GM12878 (cell line): ENCODE measurements around the gene RAB7B. TPM values are rescaled to one million over a fixed set of nuclear protein-coding genes. Genes with fewer than 3 reads are reported as not detected.

Experiments
- ATAC-seq: fragments of 200-7000 bp; cut with Tn5 transposase; 3 replicates; pipeline ENCODE4 v1.9.1; 2020; ENCODE audit warnings: mild to moderate bottlenecking, moderate library complexity
- BruUV-seq: library from RNA; stranded (reverse); fragments of 400-500 nt; replicated peaks from 2 replicates; lab custom pipeline; 2021; lab: Mats Ljungman, UMichigan
- CTCF ChIA-PET: fragments of 300-600 bp; sonication (Branson Sonifier 250); formaldehyde crosslinking; extraction: SDS; loops from one replicate; lab custom pipeline; 2021; ENCODE audit warnings: inconsistent platforms; lab: Yijun Ruan, JAX
- POLR2A ChIA-PET: fragments of 350-600 bp; formaldehyde crosslinking; extraction: SDS; loops from one replicate; lab custom pipeline; 2021; ENCODE audit warnings: inconsistent platforms; lab: Charles Lee
- RAD21 ChIA-PET: fragments of 300-600 bp; sonication (Branson Sonifier 250); formaldehyde crosslinking; loops from one replicate; lab custom pipeline; 2023; ENCODE audit warnings: antibody characterized with exemption; ENCODE audit not compliant: unreplicated experiment; lab: Charles Lee
- SMC1A ChIA-PET: fragments of 300-600 bp; sonication (Branson Sonifier 250); formaldehyde crosslinking; loops from one replicate; lab custom pipeline; 2023; ENCODE audit not compliant: unreplicated experiment, uncharacterized antibody; lab: Charles Lee
- DNase-seq: peaks from one replicate; pipeline ENCODE4 v3.0.0-alpha.2; 2011; ENCODE audit warnings: low read depth, low spot score
- FAIRE-seq: peaks from 3 replicates; lab custom pipeline; 2011; peaks lifted over from hg19 to GRCh38; lab: Jason Lieb, UNC
- H2AFZ ChIP-seq: 2 replicates; pipeline ENCODE4 v1.6.0; 2011; ENCODE audit warnings: low read depth, low read length, control low read depth; ENCODE audit not compliant: control insufficient read depth
- H3K27ac ChIP-seq: 2 replicates; pipeline ENCODE4 v1.5.1; 2011; ENCODE audit warnings: control low read depth; ENCODE audit not compliant: control insufficient read depth, insufficient read depth
- H3K27me3 ChIP-seq, 2 experiments: replicated peaks in 1 of 2; 2 replicates each; pipeline versions ENCODE4 v1.6.0 to v1.6.1; 2011; ENCODE audit warnings: low read length in 1 of 2; ENCODE audit not compliant: control insufficient read depth in 2 of 2, insufficient read depth in 2 of 2
- H3K36me3 ChIP-seq, 2 experiments: 2 replicates each; pipeline ENCODE4 v1.5.1; 2011; ENCODE audit warnings: low read length in 1 of 2; ENCODE audit not compliant: control insufficient read depth in 2 of 2, insufficient read depth in 2 of 2
- H3K4me1 ChIP-seq: 2 replicates; pipeline ENCODE4 v1.6.1; 2011; ENCODE audit warnings: mild to moderate bottlenecking, low read length, moderate library complexity, mixed read lengths; ENCODE audit not compliant: control insufficient read depth, insufficient read depth
- H3K4me2 ChIP-seq: 2 replicates; pipeline ENCODE4 v1.6.0; 2011; ENCODE audit warnings: control low read depth; ENCODE audit not compliant: control insufficient read depth, insufficient read depth
- H3K4me3 ChIP-seq: fragments of 200-600 bp; sonication (generic); 2 replicates; pipeline ENCODE4 v1.5.1; 2016
- H3K79me2 ChIP-seq: 2 replicates; pipeline ENCODE4 v1.6.0; 2011; ENCODE audit warnings: low read length; ENCODE audit not compliant: control insufficient read depth, insufficient read depth
- H3K9ac ChIP-seq: 2 replicates; pipeline ENCODE4 v1.8.0; 2011; ENCODE audit warnings: low read length, control low read depth, mixed read lengths; ENCODE audit not compliant: control insufficient read depth, insufficient read depth
- H3K9me3 ChIP-seq: replicated peaks from 3 replicates; pipeline ENCODE4 v1.5.1; 2011; ENCODE audit warnings: mild to moderate bottlenecking, low read length; ENCODE audit not compliant: control insufficient read depth, insufficient read depth
- H4K20me1 ChIP-seq: 2 replicates; pipeline ENCODE4 v1.6.0; 2011; ENCODE audit not compliant: control insufficient read depth, insufficient read depth
- ASH2L ChIP-seq: fragments of 300-600, 200-600 bp; sonication (generic); IDR thresholded peaks from 2 replicates; pipeline ENCODE4 v1.6.1; 2017; ENCODE audit warnings: low read depth, mild to moderate bottlenecking, borderline replicate concordance
- E4F1 ChIP-seq: fragments of 450-650 bp; IDR thresholded peaks from 2 replicates; pipeline ENCODE4 v1.6.1; 2018; ENCODE audit warnings: borderline replicate concordance, mild to moderate bottlenecking; ENCODE audit not compliant: partially characterized antibody
- IKZF1 ChIP-seq: fragments of 450-650 bp; conservative IDR thresholded peaks from 2 replicates; pipeline ENCODE4 v1.6.1; 2017; ENCODE audit warnings: antibody characterized with exemption, mild to moderate bottlenecking
- KAT2A ChIP-seq: conservative IDR thresholded peaks from 2 replicates; pipeline ENCODE4 v1.6.1; 2011; ENCODE audit warnings: low read depth, low read length; ENCODE audit not compliant: control insufficient read depth
- SMARCA5 ChIP-seq: fragments of 450-650 bp; IDR thresholded peaks from 2 replicates; pipeline ENCODE4 v1.6.1; 2017; ENCODE audit warnings: mild to moderate bottlenecking
- WGBS: methylation state at CpG from one replicate; pipeline ENCODE4 v1.1.6; 2016; ENCODE audit warnings: low lambda C conversion rate; ENCODE audit not compliant: insufficient replicate concordance, insufficient coverage; ENCODE audit errors: missing lambda C conversion rate; 5-methylcytosine and 5-hydroxymethylcytosine counted together
- in situ Hi-C: fragments of 300-500 bp; cut with MboI; formaldehyde crosslinking; loops from 9 replicates; pipeline ENCODE4 v1.14.3; 2018; ENCODE audit warnings: mixed read lengths
- intact Hi-C: fragments of 100-400 bp; cut with micrococcal nuclease; formaldehyde crosslinking; loops from one replicate; pipeline ENCODE4 v1.14.2; 2022; ENCODE audit not compliant: unreplicated experiment
- polyA plus RNA-seq, 11 experiments: library from polyadenylated mRNA; depleted of rRNA in 4 of 11; unstranded in 6 of 11; stranded (reverse) in 5 of 11; fragments of >200 nt; fragmentation: Nextera tagmentation in 4 of 11; fragmentation: Illumina TruSeq in 1 of 11; extraction: Ambion mirVana in 4 of 11; extraction: Trizol in 1 of 11; gene quantifications; 1 replicate in 1 of 11; 2 replicates in 10 of 11; pipeline versions ENCODE4 v1.2.1 to v1.2.3, GENCODE V29; 2011 to 2016; ENCODE audit warnings: inconsistent platforms in 2 of 11, missing spikeins in 2 of 11, low read depth in 1 of 11
- total RNA-seq, 4 experiments: library from RNA; depleted of rRNA in 3 of 4; stranded (reverse); fragments of >200 nt in 3 of 4; fragmentation: Illumina TruSeq in 1 of 4; extraction: Trizol in 1 of 4; gene quantifications; 2 replicates each; pipeline versions ENCODE4 v1.2.1 to v1.2.3, GENCODE V29; 2013 to 2021
- TF ChIP-seq, protein P1 (sequence below), 3 experiments: IDR thresholded peaks in 2 of 3; conservative IDR thresholded peaks in 1 of 3; 2 replicates each; pipeline ENCODE4 v1.5.1; 2011; ENCODE audit warnings: low read depth in 3 of 3, low read length in 3 of 3, mild to moderate bottlenecking in 3 of 3, control low read depth in 2 of 3, moderate library complexity in 2 of 3, inconsistent platforms in 1 of 3, mixed read lengths in 1 of 3; ENCODE audit not compliant: control insufficient read depth in 2 of 3, insufficient read depth in 1 of 3; ENCODE audit errors: extremely low read depth in 1 of 3

RAB7B gene
- total and polyA plus RNA-seq, 10 of the 15 experiments (the other 5 are each of a cell fraction or from before 2014, with no cell fraction given): 0.09 TPM; not detected in 9

DNA sequence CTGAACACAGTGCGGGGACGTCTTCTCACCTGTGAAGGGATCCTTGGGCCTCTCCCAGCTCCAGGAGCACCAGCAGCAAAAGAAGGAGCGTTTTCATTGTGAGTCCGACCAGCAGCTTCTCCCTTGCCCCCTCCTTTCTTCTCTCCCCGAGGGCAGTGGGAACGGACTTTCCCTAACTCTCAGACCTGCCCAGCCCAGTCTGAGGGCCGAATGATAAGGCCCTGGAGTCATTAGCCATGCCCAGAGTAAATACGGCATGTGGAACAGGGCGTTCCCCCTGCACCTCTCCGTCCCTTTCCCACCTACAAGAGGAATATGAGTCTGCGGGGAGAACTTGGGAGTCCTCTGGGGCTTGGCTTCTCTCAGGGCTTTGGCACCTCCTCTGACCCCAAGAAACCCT lies 20.5 kb upstream of the RAB7B start, which contains the start of gene CTSE:
TSS of gene CTSE (minus strand) at position 201 of the 400 bp plus-strand sequence. CDS start at position 97, 104 bp downstream.
- RAD21 ChIA-PET: interaction anchor here (1.1 to 1.4 kb wide), 2 partner anchors 34 to 82 kb away, joined by 3 to 4 read pairs; no protein-coding TSS in a partner anchor
- H3K79me2 ChIP-seq: no peaks in the 10 kb centered on the region
- no peak within 1 kb of the TSS for H3K27ac ChIP-seq
- no peaks in the 10 kb centered on the region for H3K36me3 ChIP-seq
- H3K9me3 ChIP-seq: no peaks in the 10 kb centered on the region; the same call in 2 of the 3 replicates
- H3K27me3 ChIP-seq: peaks cover 0 to 5% of the 10 kb centered on the region in 2 experiments; a peak in 2 of 4 replicates
- DNase-seq: no peak
- H2AFZ ChIP-seq: no peak within 1 kb of the TSS
- H3K9ac ChIP-seq: no peak within 1 kb of the TSS
- H3K4me3 ChIP-seq: no peak within 1 kb of the TSS
- intact Hi-C loops (no loop called here), in situ Hi-C loops (no loop called here)
- H4K20me1 ChIP-seq: no peaks in the 10 kb centered on the region
- FAIRE-seq: no peak
- H3K4me1 ChIP-seq: no peaks in the 10 kb centered on the region
- WGBS: 53% methylated on average over 11 of the region's 11 CpGs
- POLR2A ChIA-PET: no interaction called here
- no peak within 1 kb of the TSS for H3K4me2 ChIP-seq
- TF ChIP-seq ASH2L (no peak), KAT2A (no peak)
- CTCF ChIA-PET: no interaction called here
- SMC1A ChIA-PET: interaction anchor here (1.6 kb wide), 1 partner anchor 46 kb away, joined by 4 read pairs; no protein-coding TSS in a partner anchor
- ATAC-seq: no peak
- BruUV-seq: no TSS peak

GRCh38 chr1:206022766-206023165 lies 19.6 kb upstream of the RAB7B start:
- ChIA-PET RAD21 (interaction anchor here (1.1 kb wide), 1 partner anchor 33 kb away, joined by 3 read pairs; no protein-coding TSS in a partner anchor), POLR2A (interaction anchor here (0.5 kb wide), 1 partner anchor 21 kb away, joined by 3 read pairs; no protein-coding TSS in a partner anchor), SMC1A (interaction anchor here (1.6 kb wide), 1 partner anchor 45 kb away, joined by 4 read pairs; no protein-coding TSS in a partner anchor), CTCF (no interaction called here)
- intact Hi-C loops (no loop called here), in situ Hi-C loops (no loop called here)
- 57% methylated on average over 7 of the region's 7 CpGs for WGBS
- Histone ChIP-seq H3K4me1 (no peaks in the 10 kb centered on the region), H2AFZ (no peak overlapping the region), H3K9ac (no peak overlapping the region), H3K4me3 (no peak overlapping the region), H3K27ac (no peak overlapping the region), H3K36me3 (no peaks in the 10 kb centered on the region), H3K9me3 (no peaks in the 10 kb centered on the region; the same call in 2 of the 3 replicates), H4K20me1 (no peaks in the 10 kb centered on the region), H3K4me2 (no peak overlapping the region), H3K27me3 (peaks cover 0 to 5% of the 10 kb centered on the region in 2 experiments; a peak in 2 of 4 replicates), H3K79me2 (no peaks in the 10 kb centered on the region)
- ATAC-seq (no peak), DNase-seq (no peak), FAIRE-seq (no peak)
- BruUV-seq: no TSS peak
- TF ChIP-seq IKZF1 (no peak), SMARCA5 (no peak), E4F1 (no peak)
- TF ChIP-seq, protein P1, sequence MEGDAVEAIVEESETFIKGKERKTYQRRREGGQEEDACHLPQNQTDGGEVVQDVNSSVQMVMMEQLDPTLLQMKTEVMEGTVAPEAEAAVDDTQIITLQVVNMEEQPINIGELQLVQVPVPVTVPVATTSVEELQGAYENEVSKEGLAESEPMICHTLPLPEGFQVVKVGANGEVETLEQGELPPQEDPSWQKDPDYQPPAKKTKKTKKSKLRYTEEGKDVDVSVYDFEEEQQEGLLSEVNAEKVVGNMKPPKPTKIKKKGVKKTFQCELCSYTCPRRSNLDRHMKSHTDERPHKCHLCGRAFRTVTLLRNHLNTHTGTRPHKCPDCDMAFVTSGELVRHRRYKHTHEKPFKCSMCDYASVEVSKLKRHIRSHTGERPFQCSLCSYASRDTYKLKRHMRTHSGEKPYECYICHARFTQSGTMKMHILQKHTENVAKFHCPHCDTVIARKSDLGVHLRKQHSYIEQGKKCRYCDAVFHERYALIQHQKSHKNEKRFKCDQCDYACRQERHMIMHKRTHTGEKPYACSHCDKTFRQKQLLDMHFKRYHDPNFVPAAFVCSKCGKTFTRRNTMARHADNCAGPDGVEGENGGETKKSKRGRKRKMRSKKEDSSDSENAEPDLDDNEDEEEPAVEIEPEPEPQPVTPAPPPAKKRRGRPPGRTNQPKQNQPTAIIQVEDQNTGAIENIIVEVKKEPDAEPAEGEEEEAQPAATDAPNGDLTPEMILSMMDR (IDR thresholded peaks at IDR 0.05 in 2 of 3, conservative IDR thresholded peaks at IDR 0.05 in 1 of 3; ENCODE audit: control insufficient read depth in 2 of 3, extremely low read depth in 1 of 3, insufficient read depth in 1 of 3, low read depth in 3 of 3, low read length in 3 of 3): no peak
